ACHN (cell line): Measurements from ENCODE around the gene MYT1.
"Not testable (repeated sequence)": the region's sequence is repeated elsewhere in the genome, so short reads cannot be mapped to it uniquely, and the experiment has no call there.

Source experiments
- DNase-seq: peaks from one replicate; pipeline ENCODE4 v3.0.0-alpha.2; 2015
- in situ Hi-C: cut with HindIII; loops from 2 replicates; pipeline ENCODE4 v1.10.0; 2017; ENCODE audit warnings: low sequenced_read_pairs, low pct_ligation_motif_present, low pct_unique_long_range_greater_than_20kb

Gene MYT1

DNA sequence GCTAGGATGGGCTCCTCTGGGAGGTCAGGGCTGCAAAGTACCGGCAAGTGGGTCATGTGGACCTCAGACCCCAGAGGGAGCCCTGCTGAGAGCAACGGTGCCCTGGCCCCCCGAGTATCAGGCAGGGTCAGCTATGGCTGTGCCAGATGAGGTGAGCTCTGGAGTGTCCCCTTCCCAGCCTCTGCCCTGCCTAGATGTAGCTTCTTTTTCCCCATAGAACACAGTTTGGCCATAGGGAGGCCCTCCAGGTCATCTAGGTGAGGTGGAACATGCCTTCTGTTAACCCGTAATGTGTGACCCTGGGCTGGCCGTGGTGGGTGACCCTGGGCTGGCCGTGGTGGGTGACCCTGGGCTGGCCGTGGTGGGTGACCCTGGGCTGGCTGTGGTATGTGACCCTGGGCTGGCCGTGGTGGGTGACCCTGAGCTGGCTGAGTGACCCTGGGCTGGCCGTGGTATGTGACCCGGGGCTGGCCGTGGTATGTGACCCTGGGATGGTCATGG, 70.1 kb downstream of the MYT1 start:
- DNase-seq: no peak
- in situ Hi-C loops: no loop called here

GRCh38 chr20:64234921-64235565, 70.8 kb downstream of the MYT1 start:
- in situ Hi-C loops, DNase-seq: not testable (repeated sequence)

GRCh38 chr20:64236137-64237088, 72.2 kb downstream of the MYT1 start:
- no peak for DNase-seq
- in situ Hi-C loops: no loop called here

GRCh38 chr20:64237316-64237715, 73.1 kb downstream of the MYT1 start:
- in situ Hi-C loops: no loop called here
- DNase-seq: no peak

GRCh38 chr20:64238115-64238825, 74.0 kb downstream of the MYT1 start:
- in situ Hi-C loops: no loop called here
- no peak for DNase-seq

DNA sequence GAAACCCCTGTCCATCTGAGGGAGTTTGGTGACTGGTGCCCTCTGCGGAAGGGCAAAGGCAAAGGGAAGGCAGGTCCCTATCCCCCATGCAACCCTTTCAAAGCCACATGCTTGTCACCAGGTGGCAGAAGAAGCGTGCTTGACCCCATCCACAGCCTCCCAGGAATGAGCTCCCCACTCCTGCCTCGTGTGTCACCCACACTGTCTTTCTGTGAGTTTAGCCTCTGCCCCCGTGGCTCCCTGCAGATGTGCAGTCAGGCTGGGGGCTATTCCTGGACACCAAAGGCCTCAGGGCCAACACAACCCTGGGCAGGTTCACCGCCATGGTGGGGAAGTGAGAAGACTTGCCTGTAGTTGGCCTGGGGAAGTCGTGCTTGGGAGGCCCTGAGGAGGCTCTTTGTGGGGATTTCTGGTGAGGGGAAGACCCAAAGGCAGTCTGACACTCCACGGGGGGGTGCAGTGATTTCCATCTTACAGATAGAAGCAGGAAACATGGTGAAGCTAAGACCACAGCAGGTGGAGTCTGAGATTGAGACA, 74.7 kb downstream of the MYT1 start:
- no peak for DNase-seq
- in situ Hi-C loops: no loop called here

DNA sequence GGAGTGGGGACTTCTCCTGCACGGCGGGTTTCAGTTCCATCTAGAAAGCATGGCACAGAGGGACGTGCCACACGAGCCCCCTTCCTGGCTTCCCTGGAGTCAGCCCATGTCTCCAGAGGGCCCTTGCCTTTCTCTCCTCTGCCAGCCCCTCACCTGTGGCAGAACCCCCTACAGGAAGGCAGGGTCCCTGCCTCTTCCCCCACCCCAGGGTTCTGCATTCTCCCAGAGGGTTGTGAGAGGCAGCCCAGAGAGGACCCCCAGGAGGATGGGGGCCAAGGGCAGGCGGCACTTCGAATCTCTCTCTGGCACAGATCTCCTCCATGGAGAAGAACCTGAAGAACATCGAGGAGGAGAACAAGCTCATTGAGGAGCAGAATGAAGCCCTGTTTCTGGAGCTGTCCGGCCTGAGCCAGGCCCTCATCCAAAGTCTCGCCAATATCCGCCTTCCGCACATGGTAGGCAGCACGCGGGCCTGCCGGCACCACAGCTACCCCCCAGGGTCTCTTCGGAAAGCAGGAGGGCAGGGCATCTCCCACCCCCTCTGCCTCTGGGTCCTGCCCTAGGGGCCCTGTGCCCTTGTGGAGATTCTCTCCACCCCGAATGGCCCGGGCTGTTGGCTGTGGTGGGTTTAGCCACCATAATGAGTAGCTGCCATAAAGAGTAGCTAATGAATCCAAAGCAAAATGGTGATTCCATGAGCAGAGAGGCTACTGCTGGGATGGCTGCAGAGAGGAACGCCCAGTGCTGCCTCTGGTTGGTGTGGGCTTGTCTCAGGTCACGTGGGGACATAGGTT, 75.4 kb downstream of the MYT1 start:
- in situ Hi-C loops: no loop called here
- DNase-seq: no peak

- in situ Hi-C loops: no loop called here
- no peak for DNase-seq
Observed at GRCh38 chr20:64240243-64241015, 76.2 kb downstream of the MYT1 start.

DNA sequence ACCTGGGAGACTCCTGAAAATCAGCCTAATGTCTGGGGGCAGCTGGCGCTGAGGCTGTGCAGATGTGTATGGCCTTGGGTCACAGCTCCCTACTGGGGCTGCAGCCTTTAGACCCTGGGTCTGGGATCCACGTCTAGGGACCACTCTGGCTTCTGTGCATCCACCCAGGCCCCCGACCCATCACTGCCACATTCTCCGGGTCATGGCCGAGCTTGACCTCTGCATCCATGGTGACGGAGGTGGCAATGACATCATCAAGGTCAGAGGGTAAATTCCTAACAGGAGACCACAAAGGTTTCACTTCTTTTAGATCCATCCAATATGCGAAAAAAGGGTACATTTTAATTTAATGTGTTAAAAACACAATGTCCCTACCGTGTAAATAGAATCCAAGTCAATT, 76.8 kb downstream of the MYT1 start:
- in situ Hi-C loops: no loop called here
- DNase-seq: no peak

- DNase-seq: no peak
- in situ Hi-C loops: no loop called here
Observed at GRCh38 chr20:64242003-64242796, 77.9 kb downstream of the MYT1 start.

- in situ Hi-C loops: no loop called here
- no peak for DNase-seq
Observed at GRCh38 chr20:64242797-64243475, 78.7 kb downstream of the MYT1 start.

GRCh38 chr20:64244281-64244805, 80.1 kb downstream of the MYT1 start:
- in situ Hi-C loops: no loop called here
- no peak for DNase-seq

GRCh38 chr20:64244870-64245603, 80.8 kb downstream of the MYT1 start:
- no peak for DNase-seq
- in situ Hi-C loops: no loop called here

DNA sequence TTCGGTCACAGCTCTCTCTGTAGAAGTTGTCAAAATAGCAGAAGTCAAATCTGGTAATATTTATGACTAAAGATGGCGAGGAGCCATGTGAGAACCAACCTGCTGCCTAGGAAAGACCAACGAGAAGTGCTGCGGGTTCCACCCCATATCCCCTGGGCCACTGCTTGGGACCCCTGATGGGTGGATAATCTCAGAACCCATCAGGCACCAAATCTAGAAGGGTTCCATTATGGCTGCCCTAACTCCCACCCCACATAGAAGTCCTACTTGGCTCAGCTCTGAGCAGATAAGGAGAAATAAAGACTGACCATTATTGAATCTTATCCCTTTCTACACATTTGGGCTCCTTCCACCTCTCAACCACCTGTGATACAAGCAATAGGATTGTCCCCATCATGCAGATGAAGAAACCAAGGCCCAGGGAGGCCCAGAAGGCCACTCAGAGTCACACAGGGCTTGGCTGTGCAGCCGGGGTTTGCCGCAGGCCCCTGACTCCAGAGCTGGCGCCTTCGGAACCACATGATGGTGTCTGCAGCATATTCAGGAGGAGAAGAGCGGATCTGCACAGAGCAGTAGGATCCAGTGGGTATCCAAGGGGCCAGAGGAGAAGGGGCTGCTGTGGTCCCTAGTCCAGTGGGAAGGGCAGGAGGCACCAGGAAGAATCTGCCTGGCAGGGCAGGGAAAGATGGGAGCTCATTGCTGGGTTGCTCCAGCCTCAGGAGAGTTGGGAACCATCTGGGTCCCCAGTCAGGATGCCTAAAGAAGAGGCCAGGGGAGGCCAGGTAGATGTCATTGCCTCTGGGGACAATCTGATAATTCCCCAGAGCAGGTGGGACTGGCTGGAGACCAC, 81.7 kb downstream of the MYT1 start:
- DNase-seq: no peak
- in situ Hi-C loops: no loop called here
